Activated CD8-positive, alpha-beta memory T cell treated with anti-CD3 and anti-CD28 coated beads for 48 hours (primary cell): ENCODE data around the gene ALKBH5.

Experiments used
- DNase-seq, 3 experiments: peaks; one replicate each; pipeline ENCODE4 v3.0.0-alpha.2; 2020; ENCODE audit warnings: low read depth in 2 of 3, low spot score in 2 of 3

ALKBH5 gene

DNA sequence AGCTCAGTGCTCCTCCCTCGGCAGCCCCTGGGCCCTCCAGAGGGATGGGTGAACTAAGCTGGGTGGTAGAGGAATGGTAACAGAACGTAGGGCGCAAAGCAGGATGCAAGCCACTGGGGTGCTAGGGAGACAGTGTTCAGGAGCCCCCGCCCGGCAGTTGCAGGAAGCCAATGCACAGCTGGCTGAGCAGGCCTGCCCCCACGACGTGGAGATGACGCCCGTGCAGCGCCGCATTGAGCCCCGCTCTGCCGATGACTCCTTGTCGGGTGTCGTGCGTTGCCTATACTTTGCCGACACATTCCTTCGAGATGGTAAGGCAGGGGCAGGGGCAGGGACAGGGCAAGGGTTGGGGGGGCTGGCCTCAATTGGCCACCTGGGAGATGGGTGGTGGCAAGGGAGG is 54.7 kb downstream of the ALKBH5 start:
- no peak for DNase-seq

DNA sequence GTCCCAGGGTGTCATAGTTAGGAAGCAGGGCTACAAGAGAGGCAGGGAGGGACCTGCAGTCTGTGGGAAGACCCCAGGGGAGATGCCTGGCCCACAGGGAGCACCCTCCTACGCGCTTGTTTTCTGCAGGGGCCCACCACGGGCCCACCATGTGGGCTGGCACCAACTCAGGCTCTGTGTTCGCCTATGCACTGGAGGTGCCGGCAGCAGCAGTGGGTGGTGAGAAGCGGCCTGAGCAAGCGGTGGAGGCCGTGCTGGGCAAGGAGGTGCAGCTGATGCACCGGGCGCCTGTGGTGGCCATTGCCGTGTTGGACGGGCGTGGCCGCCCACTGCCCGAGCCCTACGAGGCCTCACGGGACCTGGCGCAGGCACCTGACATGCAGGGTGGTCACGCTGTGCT is 56.8 kb downstream of the ALKBH5 start:
- DNase-seq: no peak

DNA sequence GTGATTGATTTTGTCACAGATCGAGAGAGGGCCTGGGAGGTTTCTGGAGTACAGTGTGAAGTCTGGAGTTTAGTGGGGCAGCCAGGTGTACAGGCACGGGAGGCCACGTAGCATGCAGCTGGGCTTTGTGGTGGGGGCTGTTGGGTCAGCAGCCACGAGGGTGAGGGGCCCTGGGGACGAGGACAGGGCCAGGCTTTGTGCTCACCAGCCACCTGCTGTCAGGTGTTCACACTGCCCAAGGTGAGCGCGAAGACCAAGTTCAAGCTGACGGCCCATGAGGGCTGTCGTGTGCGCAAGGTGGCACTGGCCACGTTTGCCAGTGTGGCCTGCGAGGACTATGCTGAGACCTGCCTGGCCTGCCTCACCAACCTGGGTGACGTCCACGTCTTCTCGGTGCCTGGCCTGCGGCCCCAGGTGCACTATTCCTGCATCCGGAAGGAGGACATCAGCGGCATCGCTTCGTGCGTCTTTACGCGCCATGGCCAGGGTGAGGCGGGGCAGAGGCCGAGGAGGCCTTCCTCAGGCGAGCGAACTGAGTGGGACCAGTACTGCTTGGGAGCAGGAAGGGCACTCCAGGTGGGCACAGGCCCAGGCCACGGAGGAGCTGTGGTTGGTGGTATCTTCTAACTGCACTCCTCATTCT is 57.7 kb downstream of the ALKBH5 start:
- DNase-seq: no peak

DNA sequence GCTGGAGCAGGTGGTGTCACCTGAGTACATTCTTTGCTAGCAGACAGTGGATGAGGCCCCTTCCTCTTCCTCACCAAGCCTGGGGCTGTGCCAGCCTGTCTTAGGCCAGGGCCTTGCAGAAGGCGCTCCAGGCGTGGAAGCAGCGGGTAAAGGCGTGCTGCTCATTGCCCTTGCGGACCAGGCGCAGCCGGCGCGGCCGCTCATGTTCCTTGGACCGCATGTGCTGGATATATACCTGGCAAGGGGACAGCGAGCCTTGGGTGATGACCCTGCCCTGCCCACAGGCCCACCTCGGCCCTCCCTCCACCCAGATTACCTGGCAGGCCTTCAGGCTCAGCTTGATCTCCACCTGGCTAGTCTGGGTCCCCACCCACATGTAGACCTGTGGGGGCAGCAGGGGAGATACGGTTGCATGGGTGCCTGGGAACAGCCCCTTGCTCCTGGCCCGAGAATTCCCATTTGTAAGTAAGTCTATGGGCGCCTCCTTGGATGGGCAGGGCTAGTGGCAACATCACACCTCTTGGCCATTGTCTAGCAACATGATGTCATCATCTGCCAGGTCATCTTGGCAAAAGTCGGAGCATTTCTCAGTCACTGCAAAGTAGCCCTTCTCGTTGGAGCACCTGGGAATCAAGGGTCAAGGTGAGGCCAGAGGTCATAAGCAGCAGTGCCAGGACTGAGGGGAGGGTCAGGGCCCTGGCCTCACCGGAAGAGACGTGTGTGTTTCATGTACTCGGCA is 61.6 kb downstream of the ALKBH5 start:
- no peak for DNase-seq

DNA sequence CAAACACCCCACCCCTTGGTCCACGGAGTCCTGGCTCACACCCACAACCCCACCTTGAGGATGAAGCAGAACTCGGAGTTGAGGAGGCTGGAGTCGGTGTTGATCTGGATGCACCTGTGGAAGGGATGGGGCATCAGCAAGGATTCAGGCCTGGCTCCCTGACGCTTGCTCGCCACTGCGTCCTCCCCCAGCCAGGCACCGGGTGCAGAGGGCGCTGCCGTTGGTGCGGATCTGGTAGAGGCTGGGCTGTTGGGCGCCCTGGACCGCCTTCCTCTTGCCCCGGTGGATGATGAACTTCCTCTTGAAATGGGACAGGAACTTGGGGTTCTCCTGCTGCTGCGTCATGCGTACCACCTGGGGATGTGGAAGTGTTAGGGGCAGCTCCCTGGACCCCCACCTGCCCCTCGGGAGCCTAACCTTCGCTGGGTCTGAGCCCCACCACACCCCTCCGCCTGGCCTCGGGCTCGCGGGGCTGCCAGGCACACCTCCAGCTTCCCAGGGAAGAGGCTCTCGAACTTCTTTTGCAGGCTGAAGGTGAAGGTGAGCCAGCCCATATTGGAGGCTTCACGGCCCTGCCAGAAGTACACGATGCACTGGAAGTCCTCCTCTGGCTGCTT is 62.6 kb downstream of the ALKBH5 start:
- DNase-seq: no peak

DNA sequence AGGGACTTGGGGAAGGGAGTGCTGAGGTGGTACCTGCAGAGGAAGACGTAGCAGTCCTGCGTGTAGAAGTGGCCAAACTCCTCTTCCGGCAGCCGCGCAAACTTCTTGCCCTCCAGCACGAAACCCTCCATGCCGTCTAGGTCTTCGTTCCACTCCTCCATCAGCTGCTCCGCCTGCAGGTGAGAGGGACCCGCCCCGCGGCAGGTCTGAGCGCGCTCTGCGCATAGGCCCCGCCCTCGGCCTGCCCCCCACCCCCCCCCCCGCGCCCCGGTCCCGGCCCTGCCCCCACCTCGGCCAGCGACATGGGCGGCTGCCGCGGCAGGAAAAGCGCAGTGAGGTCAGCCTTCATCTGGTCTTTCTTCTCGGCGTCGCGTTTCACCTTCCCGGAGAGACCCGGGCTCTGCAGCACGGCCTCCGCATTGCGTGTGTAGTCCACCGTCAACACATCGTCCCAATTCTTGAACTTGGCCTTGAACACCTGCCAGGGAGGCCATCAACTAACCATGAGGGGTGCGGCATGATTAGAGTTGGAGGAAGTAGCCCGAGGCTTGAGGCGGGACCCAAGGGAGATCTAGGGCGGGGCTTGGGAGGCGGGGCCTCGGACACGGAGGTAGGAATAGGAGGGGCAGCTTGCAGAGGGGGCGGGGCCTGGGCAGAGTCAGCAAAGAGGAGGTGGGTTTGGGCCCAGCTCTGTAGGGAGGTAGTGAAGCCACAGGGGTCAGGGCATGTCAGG is 63.4 kb downstream of the ALKBH5 start:
- DNase-seq: no peak

DNA sequence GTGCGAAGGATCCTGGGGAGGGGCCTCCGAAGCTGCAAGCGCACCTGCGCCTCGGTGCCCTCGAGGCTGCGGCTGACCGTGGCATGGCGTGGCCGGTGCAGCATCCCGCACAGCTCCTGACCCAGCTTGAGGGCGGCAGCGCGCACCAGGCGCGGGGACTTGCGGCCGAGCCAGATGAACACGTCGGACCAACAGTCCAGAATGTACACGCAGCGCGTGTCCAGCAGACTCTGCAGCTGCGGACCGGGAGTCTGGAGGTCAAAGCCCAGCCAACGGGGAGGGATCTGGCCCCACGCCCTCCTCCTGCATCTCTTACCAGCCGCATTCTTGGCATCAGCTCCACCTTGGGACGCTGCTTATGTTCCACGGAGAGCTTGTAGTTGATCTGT is 64.0 kb downstream of the ALKBH5 start:
- no peak for DNase-seq

DNA sequence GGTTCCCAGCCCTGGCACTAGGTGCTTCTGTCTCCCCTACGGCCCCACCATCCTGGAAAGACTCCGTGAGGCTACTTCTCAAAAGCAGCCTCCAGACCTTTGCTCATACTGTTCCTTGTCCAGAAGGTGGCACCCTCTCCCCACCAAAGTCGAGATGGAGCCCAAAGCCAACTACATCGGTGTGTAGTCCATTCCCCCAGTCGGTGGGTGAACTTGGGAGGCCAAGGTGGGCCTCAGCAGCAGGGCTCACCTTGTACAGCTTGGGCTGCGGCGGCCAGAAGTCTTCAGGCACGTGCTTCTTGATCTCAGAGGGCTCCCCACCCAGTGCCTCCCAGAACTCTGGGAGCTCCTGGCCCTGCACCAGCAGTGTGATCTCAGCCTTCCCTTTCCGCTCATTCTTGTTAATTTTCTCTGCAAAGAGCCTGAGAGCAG is 64.7 kb downstream of the ALKBH5 start:
- peak in 1 of 3 experiments; percentile 23 for DNase-seq

DNA sequence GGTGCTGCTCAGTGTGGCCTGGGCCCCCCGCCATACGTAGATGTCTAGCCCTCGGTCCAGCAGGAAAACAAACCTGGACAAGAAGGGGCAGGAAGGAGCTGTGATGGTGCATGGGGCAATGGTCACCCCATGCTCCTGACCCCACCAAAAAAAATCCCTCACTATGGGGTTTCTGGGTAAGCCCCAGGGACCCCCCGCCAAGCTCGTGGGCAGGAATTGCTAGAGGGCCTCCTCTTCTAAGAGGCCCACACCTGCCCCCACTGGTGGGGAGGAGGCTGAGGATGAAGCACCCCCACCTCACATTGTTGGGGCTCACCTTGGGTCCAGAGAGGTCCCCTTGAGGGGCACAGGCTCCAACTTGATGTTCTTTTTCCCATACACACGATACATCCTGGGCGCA is 65.2 kb downstream of the ALKBH5 start:
- no peak for DNase-seq

DNA sequence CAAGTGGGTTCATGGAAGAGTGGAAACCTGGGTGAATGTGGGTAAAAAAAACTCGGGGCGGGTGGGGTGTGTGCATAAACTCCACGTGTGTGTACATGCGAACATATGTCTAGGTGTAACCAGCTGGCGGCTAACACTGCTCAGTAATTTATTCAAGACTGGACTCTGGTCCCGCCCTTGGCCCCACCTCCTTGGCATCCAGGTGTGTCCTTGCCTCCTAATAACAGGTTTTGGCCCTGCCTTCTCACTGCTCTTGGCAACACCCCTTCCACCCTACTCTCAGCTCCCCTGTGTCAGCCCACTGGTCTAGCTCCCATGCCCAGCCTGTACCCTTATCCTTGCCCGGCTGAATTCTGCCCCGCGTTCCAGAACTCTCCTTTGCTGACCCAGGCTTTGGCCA is 66.6 kb downstream of the ALKBH5 start:
- no peak for DNase-seq

DNA sequence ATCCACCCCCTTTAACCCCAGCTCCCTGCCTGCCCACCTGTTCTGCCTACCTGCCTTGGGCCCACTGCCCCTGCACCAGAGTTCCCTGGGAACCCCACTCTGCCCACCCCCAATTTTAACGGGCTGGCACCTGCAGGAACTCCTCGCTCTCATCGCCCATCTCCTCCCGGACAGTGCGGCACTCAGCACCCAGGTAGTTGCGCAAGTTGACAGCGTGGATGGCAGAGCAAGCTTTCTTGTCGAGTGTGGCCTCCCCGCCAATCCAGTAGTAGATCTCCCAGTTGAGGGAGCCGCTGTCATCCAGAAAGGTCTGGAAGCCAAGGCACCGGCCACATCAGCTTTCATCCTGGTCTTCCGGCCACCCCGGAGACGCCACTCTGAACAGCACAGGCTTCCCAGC is 67.1 kb downstream of the ALKBH5 start:
- no peak for DNase-seq

DNA sequence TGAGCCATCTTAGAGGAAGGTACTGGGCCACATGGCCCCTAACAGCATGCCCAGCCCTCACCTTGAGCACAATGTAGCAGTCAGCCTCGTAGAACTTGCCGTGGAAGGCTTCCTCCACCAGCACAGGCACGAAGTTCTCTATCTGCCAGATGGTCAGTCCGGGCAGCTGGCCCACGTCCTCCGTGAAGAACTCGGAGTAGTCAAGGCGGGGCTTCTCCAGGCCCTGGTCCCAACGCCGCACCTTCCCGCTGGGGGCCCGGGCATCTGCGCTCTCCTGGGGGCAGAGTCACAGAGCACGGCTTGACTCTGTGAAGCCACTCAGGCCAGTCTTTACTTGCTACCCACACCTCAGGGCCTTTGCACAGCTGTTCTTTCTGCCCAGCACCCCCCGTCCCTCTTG is 67.6 kb downstream of the ALKBH5 start:
- DNase-seq: no peak

DNA sequence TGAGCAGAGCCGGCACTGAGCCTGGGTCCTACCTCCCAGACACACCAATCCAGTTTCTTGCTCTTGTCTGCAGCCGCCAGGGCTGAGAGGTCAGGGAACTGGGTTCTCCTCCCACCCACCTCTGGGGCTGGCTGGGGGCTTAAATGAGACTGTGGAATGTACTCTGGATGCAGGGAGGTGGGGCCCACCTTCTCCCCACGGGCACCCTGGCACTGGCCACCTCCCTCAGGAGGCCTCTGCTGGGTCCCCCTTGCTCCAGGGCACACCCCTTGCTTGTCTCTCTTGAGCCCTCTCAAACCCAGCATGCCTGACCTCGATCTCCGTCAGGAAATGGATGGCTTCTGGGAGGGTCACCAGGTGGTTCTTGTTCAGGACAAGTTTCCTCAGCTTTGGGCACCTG is 68.5 kb downstream of the ALKBH5 start:
- no peak for DNase-seq

DNA sequence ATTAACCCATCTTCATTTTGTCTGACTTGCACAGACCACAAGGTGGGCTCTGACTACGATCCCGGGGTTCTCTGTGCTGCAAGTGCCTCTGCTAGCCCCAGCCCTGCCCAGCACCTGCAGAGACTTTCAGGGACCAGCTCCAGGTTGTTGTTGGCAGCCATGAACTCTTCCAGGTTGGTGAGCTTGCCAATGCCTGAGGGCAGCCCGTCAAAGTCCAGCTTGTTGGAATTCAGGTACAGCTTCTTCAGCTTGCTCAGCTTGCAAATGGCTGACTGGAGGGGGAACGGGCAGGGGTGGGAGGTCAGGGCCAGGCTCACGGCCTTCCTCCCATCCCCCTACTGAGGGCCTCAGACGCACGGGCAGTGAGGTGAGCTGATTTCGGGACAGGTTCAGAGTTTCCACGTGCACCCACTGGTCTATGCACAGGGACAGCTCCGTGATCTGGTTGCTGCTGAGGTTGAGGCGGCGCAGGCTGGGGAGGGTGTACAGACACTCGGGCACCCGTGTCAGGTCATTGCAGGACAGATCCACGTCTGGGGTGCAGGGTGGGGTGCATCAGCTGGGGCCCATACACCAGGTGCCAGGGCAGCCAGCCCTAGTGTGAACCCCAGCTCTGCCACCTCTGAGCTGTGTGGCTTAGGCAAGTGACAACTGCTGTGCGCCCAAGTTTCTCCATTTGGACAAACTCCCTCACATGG is 69.7 kb downstream of the ALKBH5 start:
- DNase-seq: no peak

DNA sequence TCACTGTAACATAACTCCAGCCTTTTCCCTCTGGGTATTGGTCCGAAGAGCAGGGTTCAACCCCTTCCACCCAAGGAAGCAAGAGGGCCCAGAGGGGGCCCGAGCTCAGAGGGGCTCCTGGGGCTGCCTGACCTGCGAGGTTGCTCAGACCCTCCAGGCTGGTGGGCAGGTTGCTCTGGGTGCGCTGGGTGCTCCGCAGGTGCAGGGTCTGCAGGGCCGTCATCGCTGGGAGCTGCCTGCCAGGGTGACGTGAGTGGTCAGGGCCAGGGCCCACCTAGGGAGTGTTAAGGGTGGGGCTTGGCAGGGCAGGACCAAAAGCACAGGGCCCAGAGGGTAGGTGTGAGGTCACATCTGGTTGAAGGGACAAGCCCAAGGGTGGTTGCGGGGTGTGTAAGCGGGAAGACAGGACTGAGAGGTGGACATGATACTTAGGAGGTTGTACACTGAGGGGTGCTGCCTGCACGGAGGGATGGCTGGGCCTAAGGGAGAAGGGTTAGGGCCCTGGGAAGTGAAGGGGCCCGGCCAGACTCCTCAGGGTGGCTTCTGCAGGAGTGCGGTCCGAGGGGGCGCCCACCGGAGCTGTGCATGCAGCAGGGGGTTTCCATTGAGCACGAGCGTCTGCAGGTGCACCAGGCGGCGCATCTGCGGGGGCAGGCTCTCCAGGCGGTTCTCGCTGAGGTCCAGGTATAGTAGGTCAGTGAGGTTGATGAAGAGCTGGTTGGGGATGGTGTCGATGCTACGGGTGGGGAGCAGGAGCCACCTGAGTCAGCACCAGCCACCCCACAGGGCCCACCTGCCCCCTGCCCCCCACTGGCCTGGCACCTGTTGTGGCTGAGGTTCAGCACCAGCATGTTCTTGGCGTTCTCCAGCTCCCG is 70.6 kb downstream of the ALKBH5 start:
- DNase-seq: no peak

DNA sequence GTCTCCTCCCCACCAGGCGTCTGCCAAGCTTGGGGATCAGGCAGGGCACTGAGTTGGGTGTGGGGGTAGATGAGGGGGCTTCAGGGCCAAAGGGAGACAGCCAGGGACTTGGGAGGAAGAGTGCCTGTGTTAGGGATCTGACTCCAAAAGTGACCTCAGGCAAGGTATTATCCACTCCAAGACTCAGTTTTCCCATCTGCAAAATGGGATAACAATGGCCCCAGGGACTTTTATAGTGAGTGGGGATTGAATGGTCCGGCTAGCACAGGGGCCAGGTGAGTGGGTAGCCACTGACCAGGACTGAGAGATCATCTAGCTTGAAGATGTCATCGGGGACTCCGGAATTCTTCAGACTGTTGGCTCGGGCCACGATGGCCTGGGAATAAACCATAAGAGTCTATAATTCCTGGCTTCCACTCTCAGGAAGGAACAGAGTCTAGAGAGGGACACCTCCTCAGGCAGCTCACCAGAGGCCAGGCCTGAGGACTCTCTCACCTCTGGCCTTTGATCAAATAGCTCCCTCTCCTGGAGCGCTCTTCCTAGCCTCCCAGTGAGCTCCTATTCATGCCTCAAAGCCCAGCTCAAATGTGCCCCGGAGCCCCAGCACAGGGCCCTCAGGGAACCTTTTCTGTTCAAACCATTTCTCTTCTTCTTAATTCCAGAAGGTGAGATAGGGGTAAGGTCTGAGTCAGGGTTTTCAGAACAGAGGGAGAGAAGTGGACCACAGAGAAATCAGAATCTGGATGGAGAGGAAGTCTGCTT is 71.4 kb downstream of the ALKBH5 start:
- no peak for DNase-seq

DNA sequence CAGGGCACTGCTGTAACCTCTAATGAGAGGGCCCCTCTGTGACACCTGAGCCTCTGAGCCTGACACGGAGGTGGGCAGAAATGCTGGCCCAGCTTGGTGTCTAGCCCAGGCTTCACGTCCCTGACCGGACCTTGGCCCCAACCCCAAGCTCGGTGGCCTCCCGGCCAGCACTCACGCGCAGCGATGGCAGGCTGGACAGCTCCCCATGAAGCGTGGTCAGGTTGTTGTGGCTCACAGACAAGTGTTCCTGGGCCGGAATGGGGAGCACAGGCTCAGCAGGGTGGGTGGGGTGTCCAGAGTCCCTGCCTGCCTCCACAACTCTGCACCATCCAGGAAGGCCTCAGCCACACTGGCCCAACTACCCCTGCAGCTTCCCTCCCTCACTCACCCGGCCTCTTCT is 72.7 kb downstream of the ALKBH5 start:
- no peak for DNase-seq

DNA sequence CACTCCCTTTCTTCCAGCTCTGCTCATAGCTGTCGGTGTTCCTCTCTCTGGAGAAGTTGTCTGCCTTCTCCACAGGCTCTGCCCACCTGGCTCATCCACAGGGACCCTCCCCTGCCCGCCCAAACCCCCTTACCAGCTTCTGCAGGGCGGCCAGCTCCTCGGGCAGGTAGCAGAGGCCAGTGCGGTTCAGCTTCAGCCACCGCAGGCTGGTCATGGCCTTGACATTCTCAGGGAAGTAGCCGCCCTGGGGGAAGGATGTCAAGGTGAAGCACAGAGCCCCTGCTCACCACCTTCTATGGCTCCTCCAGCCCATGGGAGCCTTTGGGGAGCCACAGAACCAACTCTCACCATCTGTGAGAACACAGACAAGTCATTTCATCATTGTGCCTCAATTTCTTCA is 73.1 kb downstream of the ALKBH5 start:
- DNase-seq: no peak

DNA sequence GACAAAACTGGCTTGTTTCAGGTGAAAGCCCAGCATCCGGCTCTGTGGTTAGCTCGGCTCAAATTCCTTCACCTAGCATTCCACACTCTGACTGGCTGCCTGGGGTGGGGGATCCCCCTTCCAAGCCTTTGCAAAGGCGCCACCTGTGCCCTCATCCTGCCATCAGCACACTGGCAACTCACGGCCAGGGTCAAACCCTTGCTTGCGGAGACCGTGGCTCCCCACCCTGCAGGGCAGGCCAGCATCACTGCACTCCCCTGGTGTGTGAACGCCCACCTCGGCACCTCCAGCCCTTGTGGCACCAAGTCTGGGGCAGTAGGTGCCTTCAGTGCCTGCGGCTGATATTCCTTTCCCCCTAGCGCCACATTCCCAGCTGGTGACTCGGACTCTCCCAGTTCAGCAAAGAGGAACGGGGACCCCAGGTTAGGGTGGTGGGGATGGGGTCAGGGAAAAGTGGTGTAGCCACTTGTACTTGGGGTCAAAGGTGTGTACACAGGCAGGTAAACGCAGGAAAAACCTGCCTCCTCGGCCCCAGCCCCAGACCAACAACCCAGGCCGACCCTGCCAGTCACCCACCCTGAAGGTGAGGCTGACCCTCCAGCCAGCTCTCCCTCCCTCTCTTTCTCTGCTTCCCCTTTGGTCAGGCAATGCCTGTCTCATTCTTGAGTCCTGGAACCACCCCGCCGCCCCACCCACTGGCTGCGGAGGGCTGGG is 73.8 kb downstream of the ALKBH5 start:
- no peak for DNase-seq
